ENCODE measurements around the gene ALX3.
"Not testable (repeated sequence)": the region's sequence is repeated elsewhere in the genome, so short reads cannot be mapped to it uniquely, and the experiment has no call there.

Gene ALX3

DNA sequence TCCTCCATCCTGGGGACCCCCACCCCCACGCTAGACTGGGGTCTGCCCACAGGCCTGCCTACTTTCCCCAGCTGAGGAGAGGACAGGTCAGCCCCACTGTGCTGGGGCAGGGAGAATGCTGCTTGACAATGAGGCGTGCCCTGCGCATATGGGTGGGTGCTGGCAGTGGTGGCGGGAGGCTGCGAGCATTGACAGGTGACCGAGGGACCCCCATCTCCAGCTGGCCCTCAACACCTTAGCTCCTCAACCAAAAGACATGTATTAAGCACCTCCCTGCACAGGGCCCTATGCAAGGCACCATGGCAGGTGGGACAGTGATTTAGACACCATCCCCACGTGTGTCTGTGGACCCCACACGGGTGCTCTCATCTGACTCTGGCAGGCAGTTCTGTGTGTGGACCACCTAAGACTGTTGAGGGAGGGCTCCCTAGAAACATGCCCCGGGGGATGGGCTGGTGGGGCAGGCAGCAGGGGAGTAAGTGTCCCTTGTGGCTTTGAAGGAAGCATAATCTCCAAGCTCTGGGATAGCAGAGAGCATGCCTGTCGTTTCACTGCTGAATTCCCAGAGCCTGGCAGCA lies 18.4 kb upstream of the ALX3 start:
- no peak for DNase-seq

GRCh38 chr1:110087812-110088738 lies 17.6 kb upstream of the ALX3 start:
- no peak for DNase-seq

DNA sequence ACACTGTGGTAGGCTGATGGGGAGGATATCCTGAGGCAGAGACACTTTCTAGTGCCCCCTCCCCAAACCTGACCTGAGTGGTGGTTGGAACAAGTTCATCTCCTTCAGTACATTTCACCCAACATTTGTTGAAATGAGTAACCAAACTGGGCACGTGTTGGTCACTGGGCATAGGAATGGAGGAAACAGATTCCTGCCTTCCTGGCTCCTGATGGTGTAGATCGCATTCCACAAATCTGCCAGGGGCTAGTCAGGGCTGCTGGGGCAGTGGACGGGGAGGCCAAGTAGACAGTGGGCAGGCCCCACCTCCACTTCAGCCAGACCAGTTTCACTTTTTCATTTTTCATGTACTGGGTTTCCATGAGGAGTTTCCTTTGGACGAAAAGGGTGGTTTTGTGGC lies 16.5 kb upstream of the ALX3 start:
- DNase-seq, result no peak

DNA sequence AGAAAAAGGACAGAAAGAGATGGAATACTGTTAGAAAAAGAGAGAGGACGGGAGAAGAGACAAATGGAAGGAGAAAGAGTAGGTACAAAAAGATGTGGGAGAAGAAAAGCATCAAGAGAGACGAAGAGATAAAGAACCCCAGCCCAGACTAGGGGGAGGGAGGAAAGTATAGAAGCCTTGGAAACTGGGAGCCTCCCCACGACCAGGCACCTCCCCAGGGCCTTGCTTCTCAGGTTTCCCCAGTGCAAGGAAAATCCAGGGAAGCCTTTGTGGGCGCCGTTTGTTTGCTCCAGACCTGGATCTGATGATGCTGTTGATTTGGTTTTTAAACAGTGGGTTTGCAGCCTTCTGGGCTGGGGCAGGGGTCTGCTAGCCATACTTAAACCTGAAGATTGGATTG lies 15.2 kb upstream of the ALX3 start:
- no peak for DNase-seq

GRCh38 chr1:110084227-110085078 lies 14.0 kb upstream of the ALX3 start:
- DNase-seq, result no peak

DNA sequence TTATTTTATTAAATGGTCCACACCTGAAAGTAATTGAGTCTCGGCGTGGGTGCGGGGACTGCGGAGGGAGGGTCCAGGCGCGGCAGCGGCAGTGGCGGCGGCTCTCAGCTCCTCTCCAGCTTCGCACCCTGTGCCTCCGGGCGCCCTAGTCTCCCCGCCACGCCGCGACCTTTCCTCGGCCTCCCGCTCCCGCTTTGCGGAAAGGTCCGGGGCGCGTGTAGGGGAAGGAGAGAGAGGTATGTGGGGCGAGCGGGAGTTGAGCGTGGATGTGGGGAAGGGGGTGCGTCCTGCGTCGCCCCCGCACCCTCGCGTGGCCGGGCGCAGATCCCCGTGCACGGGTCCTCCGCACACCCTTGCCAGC lies 13.4 kb upstream of the ALX3 start:
- DNase-seq, result no peak

DNA sequence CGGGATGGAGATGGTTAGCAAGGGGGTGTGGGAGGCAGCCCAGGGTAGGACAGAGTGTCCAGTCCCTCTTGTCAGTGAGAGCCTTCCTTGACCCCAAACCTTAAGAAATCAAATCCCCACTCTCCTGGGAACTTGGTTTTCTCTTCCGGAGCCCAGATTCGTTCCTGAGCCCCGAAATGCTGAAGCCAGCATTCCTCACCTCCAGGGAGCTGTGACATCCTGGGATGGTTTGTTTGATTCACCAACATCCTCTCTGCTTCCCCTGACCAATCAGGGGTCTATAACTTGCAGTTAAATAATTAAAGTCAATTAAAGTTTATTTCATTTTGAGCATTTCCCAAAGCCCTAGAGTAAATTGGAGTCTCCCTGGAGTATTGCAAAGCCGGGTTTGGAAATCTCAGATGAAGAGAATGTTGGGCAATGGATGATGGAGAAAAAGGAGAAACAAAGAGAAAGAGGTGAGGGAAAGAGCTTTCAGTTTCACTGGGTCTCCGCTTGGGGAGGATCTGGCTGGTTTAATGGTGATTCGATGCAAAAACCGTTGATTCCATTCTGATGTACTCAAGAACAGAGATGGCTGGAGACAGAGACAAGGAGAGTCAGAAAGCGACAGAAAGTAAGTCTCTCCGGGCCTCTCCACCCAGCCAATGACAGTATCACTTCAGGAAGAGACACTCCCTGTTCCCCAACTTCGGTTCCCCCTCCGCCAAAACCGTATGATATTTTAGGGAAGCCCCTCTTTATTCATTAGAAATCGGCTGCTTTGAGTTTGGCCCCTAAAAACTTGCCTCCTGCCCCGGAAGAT lies 12.8 kb upstream of the ALX3 start:
- no peak for DNase-seq

DNA sequence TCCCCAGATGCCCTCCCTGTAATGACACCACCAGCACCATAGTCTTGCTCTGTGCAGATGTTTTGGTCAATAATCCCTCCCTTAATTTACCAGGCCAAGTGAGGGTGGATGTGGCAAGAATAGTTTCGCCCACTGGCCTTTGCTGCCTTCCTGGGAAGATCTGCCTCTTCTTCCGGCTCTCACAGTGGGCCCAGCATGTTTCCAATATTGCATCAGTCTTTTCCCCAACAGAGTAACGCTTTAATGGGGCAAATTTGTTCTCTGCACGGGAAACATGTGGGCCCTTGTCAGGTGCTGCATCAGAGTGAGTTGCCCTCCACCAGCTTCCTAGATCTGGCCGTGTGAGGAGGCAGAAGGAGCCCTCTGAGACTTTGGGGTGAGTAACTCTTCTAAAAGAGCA lies 12.0 kb upstream of the ALX3 start:
- DNase-seq, result no peak

DNA sequence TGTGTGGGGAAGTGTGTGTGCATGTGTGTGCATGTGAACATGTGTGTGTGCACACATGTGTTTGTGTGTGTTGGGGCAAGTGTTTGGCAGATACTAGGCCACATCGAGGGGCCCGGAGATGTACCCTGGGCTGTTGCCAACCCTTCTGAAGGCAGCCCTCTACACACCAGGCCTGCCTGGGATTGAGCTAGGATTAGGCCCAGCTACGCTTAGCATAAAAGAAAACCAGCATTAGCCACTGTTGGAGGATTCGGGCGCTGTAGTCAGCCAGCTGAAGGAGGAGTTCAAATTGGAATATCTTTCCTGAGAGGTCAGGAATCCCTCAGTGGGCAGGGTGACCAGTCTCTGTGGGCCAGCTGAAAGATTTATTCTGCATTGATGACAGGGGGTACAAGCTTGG lies 10.6 kb upstream of the ALX3 start:
- DNase-seq, result no peak

GRCh38 chr1:110079995-110080394 lies 9.5 kb upstream of the ALX3 start:
- not testable (repeated sequence) for DNase-seq

- DNase-seq, result no peak
Measured at GRCh38 chr1:110076789-110077500, 6.5 kb upstream of the ALX3 start.

GRCh38 chr1:110074166-110074565 lies 3.7 kb upstream of the ALX3 start:
- no peak for DNase-seq

DNA sequence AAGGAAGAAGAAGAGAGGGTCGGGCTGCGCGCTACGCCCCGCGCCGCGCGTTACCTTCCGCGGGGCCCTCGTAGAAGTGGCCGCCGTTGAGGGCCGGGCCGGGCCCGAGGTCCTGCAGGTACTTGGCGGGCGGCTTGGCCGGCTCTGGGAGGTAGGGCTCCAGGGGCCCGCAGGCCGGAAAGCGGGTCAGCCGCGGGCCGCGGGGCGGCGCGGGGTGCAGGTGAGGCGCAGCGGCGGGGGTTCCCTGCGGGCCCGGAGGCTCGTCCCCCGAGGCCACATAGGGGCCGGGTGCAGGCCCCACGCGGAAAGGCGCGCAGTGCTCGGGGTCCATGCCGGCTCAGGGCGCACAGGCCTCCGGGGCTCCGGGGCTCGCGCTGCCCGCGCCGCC lies 196 bp downstream of the ALX3 start:
- no peak for DNase-seq

DNA sequence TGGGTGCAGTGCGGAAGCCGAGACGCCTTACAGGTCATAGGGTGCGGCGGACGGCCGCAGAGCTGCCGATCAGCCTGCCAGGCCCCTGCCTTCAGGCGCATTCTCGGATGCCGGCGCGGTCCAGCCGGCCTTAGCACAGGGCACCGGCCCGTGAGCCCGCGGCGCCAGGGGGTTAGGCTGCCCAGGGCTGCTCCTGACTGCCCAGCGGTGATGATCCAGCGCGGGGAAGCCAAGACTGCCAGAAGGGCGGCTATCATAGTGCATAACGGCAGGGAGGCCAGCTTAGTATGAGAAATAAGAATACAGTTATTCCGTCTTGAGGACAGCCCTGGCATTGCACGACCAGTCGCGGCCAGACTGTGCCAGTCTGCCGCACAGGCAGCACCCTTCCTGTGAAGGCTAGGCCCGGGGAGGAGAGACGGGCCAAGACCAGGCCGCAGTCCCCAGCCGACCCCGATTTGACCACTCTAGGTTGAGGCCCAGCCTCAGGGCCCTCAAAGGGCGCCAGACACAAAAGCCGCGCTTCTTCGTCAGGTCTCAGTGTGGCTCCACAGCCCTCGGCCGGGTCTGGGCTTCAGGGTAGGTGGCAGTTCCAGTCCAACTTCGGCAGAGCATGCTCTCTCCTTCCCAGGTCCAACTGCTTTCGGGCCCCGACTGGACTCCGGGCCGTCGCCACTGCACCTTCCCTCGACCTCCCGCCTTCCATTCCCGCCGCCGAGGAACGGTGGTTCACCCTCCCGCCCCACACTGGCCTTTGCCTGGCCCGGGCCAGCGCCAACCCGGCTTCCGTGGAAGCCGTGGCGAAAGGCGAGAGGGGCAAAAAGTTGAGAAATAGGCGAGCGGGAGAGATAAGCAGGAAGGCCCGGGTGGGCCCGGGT lies 829 bp downstream of the ALX3 start:
- no peak for DNase-seq

GRCh38 chr1:110068646-110069403 lies 1.6 kb downstream of the ALX3 start:
- DNase-seq, result no peak

GRCh38 chr1:110067893-110068645 lies 2.4 kb downstream of the ALX3 start:
- DNase-seq, result no peak

DNA sequence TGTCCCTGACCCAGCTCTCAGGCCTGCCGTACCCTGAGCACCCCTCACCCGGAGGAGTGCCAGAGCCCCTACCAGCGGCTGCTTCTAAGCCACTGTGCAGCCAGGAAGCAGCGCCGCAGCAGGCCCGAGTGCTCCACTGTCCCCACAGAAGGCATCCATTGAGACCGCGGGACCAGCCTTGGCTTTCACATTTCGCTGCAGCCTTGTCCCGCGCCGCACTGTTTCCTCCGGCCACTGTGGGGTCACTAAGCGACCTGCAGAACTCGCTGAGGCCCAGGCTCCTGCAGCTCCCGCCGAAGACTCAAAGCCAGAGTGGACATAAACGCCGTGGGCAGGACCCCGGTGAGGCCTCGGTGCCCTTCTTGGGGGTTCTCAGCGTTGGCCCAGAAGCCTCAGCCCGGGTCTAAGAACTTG lies 3.0 kb downstream of the ALX3 start:
- no peak for DNase-seq

- DNase-seq, result no peak
Measured at GRCh38 chr1:110065841-110066240, 4.6 kb downstream of the ALX3 start.

GRCh38 chr1:110064576-110065337 lies 5.7 kb downstream of the ALX3 start:
- DNase-seq, result no peak
